Sigmoid colon (tissue), 7 donors: ENCODE data around the gene SCAP. TPM values are rescaled to one million over a fixed set of nuclear protein-coding genes. Genes with fewer than 3 reads are reported as not detected.

Experiments
- DNase-seq: peaks from one replicate; pipeline ENCODE4 v3.0.0-alpha.2; 2019
- H3K27ac ChIP-seq, 4 donors: fragments of 200-600 bp; sonication (generic); one replicate each; pipeline ENCODE4 v1.5.1; 2016 to 2019; ENCODE audit warnings: mild to moderate bottlenecking in 1 of 4
- H3K27me3 ChIP-seq, 3 donors: fragments of 200-600 bp; sonication (generic); one replicate each; pipeline ENCODE4 v1.5.1; 2019; ENCODE audit warnings: mild to moderate bottlenecking in 1 of 3
- H3K36me3 ChIP-seq, 4 donors: fragments of 200-600 bp; sonication (generic); one replicate each; pipeline ENCODE4 v1.5.1; 2016 to 2019
- H3K4me1 ChIP-seq, 4 donors: fragments of 200-600 bp; sonication (generic); one replicate each; pipeline ENCODE4 v1.5.1; 2017 to 2019
- H3K4me3 ChIP-seq, 4 donors: fragments of 200-600 bp; sonication (generic); one replicate each; pipeline ENCODE4 v1.5.1; 2017 to 2019; ENCODE audit warnings: mild to moderate bottlenecking in 2 of 4, moderate library complexity in 1 of 4
- H3K9me3 ChIP-seq, 4 donors: fragments of 200-600 bp in 3 of 4; sonication (generic) in 3 of 4; one replicate each; pipeline versions ENCODE4 v1.5.1 to v1.6.1; 2013 to 2019
- CTCF ChIP-seq, 4 experiments: fragments of 450-650 bp in 3 of 4; fragments of 200-600 bp in 1 of 4; IDR thresholded peaks; one replicate each; pipeline ENCODE4 v1.5.1; 2016 to 2019; ENCODE audit warnings: antibody characterized with exemption in 4 of 4, mild to moderate bottlenecking in 3 of 4, moderate library complexity in 2 of 4
- EP300 ChIP-seq, 4 donors: sonication (generic); formaldehyde crosslinking; IDR thresholded peaks; one replicate each; pipeline ENCODE4 v1.6.1; 2017; ENCODE audit warnings: antibody characterized with exemption in 4 of 4
- POLR2A ChIP-seq, 2 donors: fragments of 450-650 bp; IDR thresholded peaks; one replicate each; pipeline ENCODE4 v1.6.1; 2016; ENCODE audit warnings: antibody characterized with exemption in 2 of 2, mild to moderate bottlenecking in 2 of 2, moderate library complexity in 2 of 2
- POLR2AphosphoS5 ChIP-seq, 4 donors: sonication (generic); formaldehyde crosslinking; IDR thresholded peaks; one replicate each; pipeline ENCODE4 v1.6.1; 2017; ENCODE audit warnings: antibody characterized with exemption in 4 of 4
- WGBS, 2 donors: extraction: QIAGEN DNeasy Blood & Tissue Kit; methylation state at CpG; one replicate each; pipeline ENCODE4 v1.1.7; 2013; 5-methylcytosine and 5-hydroxymethylcytosine counted together
- intact Hi-C: fragments of 100-400 bp; cut with DNase I; formaldehyde crosslinking; loops from one replicate; pipeline ENCODE4 v1.15.1; 2023
- polyA plus RNA-seq, 3 donors: library from polyadenylated mRNA; stranded (reverse); fragments of 200-250 nt; gene quantifications; one replicate each; pipeline ENCODE4 v1.2.3, GENCODE V29; 2013
- small RNA-seq, 3 donors: library from RNA; depleted of rRNA; stranded (forward); fragments of <200 nt; gene quantifications; one replicate each; pipeline ENCODE3, GENCODE V24; 2016
- total RNA-seq, 4 donors: library from RNA; depleted of rRNA; stranded (reverse); fragments of >200 nt; gene quantifications; one replicate each; pipeline ENCODE4 v1.1.0, GENCODE V29; 2016
- donor health status: healthy with polysubstance abuse.
- donor health status: Bipolar disorder and iron deficiency.
- donor health status: healthy.

Gene SCAP
- total and polyA plus RNA-seq, 7 donors: 10.8 to 81.0 (median 52.3) TPM

DNA sequence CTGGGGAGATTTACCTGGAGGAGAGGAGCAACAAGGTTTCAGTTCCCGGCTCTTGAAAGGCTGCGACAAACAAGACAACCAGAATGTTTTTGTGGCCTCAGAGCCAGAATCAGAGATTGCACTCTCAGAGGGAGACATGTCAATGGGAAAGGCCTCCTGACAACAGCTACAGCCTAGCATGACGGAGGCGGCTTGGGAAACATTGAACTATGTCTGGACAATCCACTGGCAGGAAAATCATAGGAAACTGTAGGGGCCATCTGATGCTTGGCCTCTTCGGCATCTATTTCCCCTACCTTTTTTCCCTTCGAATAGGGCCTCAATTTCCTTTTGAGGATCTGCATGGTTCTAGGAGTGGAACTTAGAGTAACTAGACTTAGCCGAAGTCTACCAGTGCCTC lies 108.1 kb downstream of the SCAP start:
- Histone ChIP-seq H3K27me3 (peaks cover 0 to 5% (median 0%) of the 10 kb centered on the region in 3 donors), H3K27ac (no peak overlapping the region), H3K4me3 (no peak overlapping the region), H3K9me3 (no peaks in the 10 kb centered on the region), H3K4me1 (peaks cover 0 to 12% (median 10%) of the 10 kb centered on the region in 4 donors), H3K36me3 (no peaks in the 10 kb centered on the region)
- TF ChIP-seq POLR2AphosphoS5 (IDR thresholded peaks at IDR 0.05) (no peak), CTCF (IDR thresholded peaks at IDR 0.05) (no peak), EP300 (IDR thresholded peaks at IDR 0.05) (no peak), POLR2A (IDR thresholded peaks at IDR 0.05) (no peak)
- intact Hi-C loops: no loop called here
- no peak for DNase-seq
- 96 to 97% methylated on average over 7 of the region's 7 CpGs for WGBS, 2 donors

GRCh38 chr3:47366833-47367232 lies 108.9 kb downstream of the SCAP start:
- H3K4me3 ChIP-seq: no peak overlapping the region
- DNase-seq: no peak
- H3K4me1 ChIP-seq: peaks cover 0 to 12% (median 10%) of the 10 kb centered on the region in 4 donors
- TF ChIP-seq POLR2A (IDR thresholded peaks at IDR 0.05) (no peak), CTCF (IDR thresholded peaks at IDR 0.05) (no peak)
- peaks cover 0 to 5% (median 0%) of the 10 kb centered on the region in 3 donors for H3K27me3 ChIP-seq
- H3K9me3 ChIP-seq: no peaks in the 10 kb centered on the region
- H3K27ac ChIP-seq: no peak overlapping the region
- 96 to 98% methylated on average over 2 of the region's 2 CpGs for WGBS, 2 donors
- intact Hi-C loops: no loop called here
- no peaks in the 10 kb centered on the region for H3K36me3 ChIP-seq

GRCh38 chr3:47365213-47366153 lies 110.3 kb downstream of the SCAP start:
- H3K4me1 ChIP-seq: peaks cover 0 to 12% (median 10%) of the 10 kb centered on the region in 4 donors
- TF ChIP-seq EP300 (IDR thresholded peaks at IDR 0.05): no peak
- TF ChIP-seq POLR2AphosphoS5 (IDR thresholded peaks at IDR 0.05): no peak
- TF ChIP-seq POLR2A (IDR thresholded peaks at IDR 0.05): no peak
- no peak for TF ChIP-seq CTCF (IDR thresholded peaks at IDR 0.05)

More at GRCh38 chr3:47365213-47366153, 110.3 kb downstream of the SCAP start:
- peak overlapping the region in 2 of 4 donors; percentile 3 to 52 for H3K27ac ChIP-seq
- no peaks in the 10 kb centered on the region for H3K9me3 ChIP-seq
- H3K27me3 ChIP-seq: no peaks in the 10 kb centered on the region
- 16 to 63% methylated on average over 11 of the region's 11 CpGs for WGBS, 2 donors
- peak; percentile 48 for DNase-seq
- intact Hi-C loops: no loop called here
- no peak overlapping the region for H3K4me3 ChIP-seq
- H3K36me3 ChIP-seq: no peaks in the 10 kb centered on the region

Small RNA genes within 50 kb of the gene (small RNA-seq; reads per million reads assigned to genes)
- gene AC099778.2: 0 reads per million in 3 donors

Other genes with a start within 250 kb of the SCAP start
- 10 to 100 TPM in 1 of 4 donors, 1 to 10 TPM in 3; 5.3 to 16.1 (median 9.0) TPM for gene KIF9, start 193.1 kb downstream of the SCAP start, total RNA-seq
- 10 to 100 TPM; 14.6 to 20.4 (median 18.3) TPM for gene KIF9, start 193.1 kb downstream of the SCAP start, polyA plus RNA-seq
- gene KLHL18, start 193.0 kb downstream of the SCAP start, total RNA-seq: 10 to 100 TPM; 10.3 to 33.8 (median 11.7) TPM
- gene KLHL18, start 193.0 kb downstream of the SCAP start, polyA plus RNA-seq: 10 to 100 TPM; 10.6 to 27.0 (median 13.8) TPM
- 10 to 100 TPM; 11.0 to 26.9 (median 14.7) TPM for gene PTPN23, start 94.9 kb downstream of the SCAP start, total RNA-seq
- gene PTPN23, start 94.9 kb downstream of the SCAP start, polyA plus RNA-seq: 10 to 100 TPM in 2 of 3 donors, 1 to 10 TPM in 1; 7.8 to 23.1 (median 10.2) TPM
- gene ELP6, start 37.8 kb upstream of the SCAP start, total RNA-seq: 10 to 100 TPM; 17.1 to 38.9 (median 19.5) TPM
- gene ELP6, start 37.8 kb upstream of the SCAP start, polyA plus RNA-seq: 10 to 100 TPM; 19.8 to 33.9 (median 27.7) TPM
- 1 to 10 TPM in 3 of 4 donors, under 1 TPM in 1; 0.99 to 2.3 (median 1.5) TPM for gene CSPG5, start 102.9 kb upstream of the SCAP start, total RNA-seq
- gene CSPG5, start 102.9 kb upstream of the SCAP start, polyA plus RNA-seq: 1 to 10 TPM in 1 of 3 donors, not detected in 2; 1.0 TPM